IMR-90 (cell line): ENCODE data around the gene RPA3. TPM values are rescaled to one million over a fixed set of nuclear protein-coding genes. Genes with fewer than 3 reads are reported as not detected.

Experiments
- ATAC-seq: fragments of 200-7000 bp; cut with Tn5 transposase; 2 replicates; pipeline ENCODE4 v1.9.1; 2020; ENCODE audit warnings: low read depth, mild to moderate bottlenecking, moderate library complexity
- BruUV-seq: library from RNA; stranded (reverse); fragments of 400-500 nt; replicated peaks from 2 replicates; lab custom pipeline; 2021; lab: Mats Ljungman, UMichigan
- CTCF ChIA-PET: fragments of 300-600 bp; formaldehyde crosslinking; extraction: SDS; loops from one replicate; lab custom pipeline; 2021; ENCODE audit warnings: antibody characterized with exemption; lab: Yijun Ruan, JAX
- POLR2A ChIA-PET: fragments of 300-600 bp; sonication (Branson Sonifier 250); formaldehyde crosslinking; loops from one replicate; lab custom pipeline; 2022; ENCODE audit warnings: antibody characterized with exemption; ENCODE audit not compliant: unreplicated experiment; lab: Charles Lee
- DNase-seq: peaks from one replicate; pipeline ENCODE4 v3.0.0; 2013
- H2AFZ ChIP-seq: replicated peaks from 2 replicates; pipeline ENCODE3; 2013; ENCODE audit warnings: low read length, mild to moderate bottlenecking; ENCODE audit not compliant: poor library complexity
- H2AK5ac ChIP-seq: 2 replicates; pipeline ENCODE4 v1.6.1; 2013; ENCODE audit warnings: low read depth, low read length, inconsistent platforms
- H2AK9ac ChIP-seq: replicated peaks from 2 replicates; pipeline ENCODE3; 2013; ENCODE audit warnings: mild to moderate bottlenecking, low read depth, low read length, moderate library complexity; ENCODE audit not compliant: poor library complexity
- H2BK120ac ChIP-seq: 2 replicates; pipeline ENCODE4 v1.6.1; 2013; ENCODE audit warnings: low read depth, low read length, inconsistent platforms
- H2BK15ac ChIP-seq: 3 replicates; pipeline ENCODE4 v1.6.1; 2013; ENCODE audit warnings: low read depth, low read length, inconsistent platforms
- H2BK20ac ChIP-seq: 2 replicates; pipeline ENCODE4 v1.6.1; 2013; ENCODE audit warnings: low read depth, mild to moderate bottlenecking, inconsistent platforms, low read length, moderate library complexity
- H2BK5ac ChIP-seq: 2 replicates; pipeline ENCODE4 v1.6.1; 2013; ENCODE audit warnings: mild to moderate bottlenecking, low read depth, low read length, inconsistent platforms; ENCODE audit not compliant: poor library complexity, severe bottlenecking
- H3K14ac ChIP-seq: replicated peaks from 2 replicates; pipeline ENCODE4 v1.6.1; 2013; ENCODE audit warnings: low read depth, low read length, inconsistent platforms
- H3K18ac ChIP-seq: 2 replicates; pipeline ENCODE4 v1.6.1; 2013; ENCODE audit warnings: low read depth, low read length, control low read depth
- H3K23ac ChIP-seq: 2 replicates; pipeline ENCODE4 v1.6.1; 2013; ENCODE audit warnings: low read depth, low read length, inconsistent platforms
- H3K27ac ChIP-seq: 2 replicates; pipeline ENCODE4 v1.5.1; 2013; ENCODE audit warnings: mild to moderate bottlenecking, control low read depth, low read length; ENCODE audit not compliant: insufficient read depth
- H3K27me3 ChIP-seq: 2 replicates; pipeline ENCODE4 v1.6.1; 2013; ENCODE audit warnings: low read length; ENCODE audit not compliant: control insufficient read depth, insufficient read depth
- H3K36me3 ChIP-seq: 2 replicates; pipeline ENCODE4 v1.6.1; 2013; ENCODE audit warnings: low read length, mixed read lengths; ENCODE audit not compliant: control insufficient read depth, insufficient read depth
- H3K4ac ChIP-seq: 2 replicates; pipeline ENCODE4 v1.6.1; 2013; ENCODE audit warnings: low read depth, low read length, inconsistent platforms
- H3K4me1 ChIP-seq: 2 replicates; pipeline ENCODE4 v1.6.1; 2013; ENCODE audit warnings: low read length, mixed read lengths; ENCODE audit not compliant: control insufficient read depth, insufficient read depth
- H3K4me2 ChIP-seq: 2 replicates; pipeline ENCODE4 v1.6.1; 2013; ENCODE audit warnings: low read depth, mild to moderate bottlenecking, control low read depth, low read length, moderate library complexity
- H3K4me3 ChIP-seq: 2 replicates; pipeline ENCODE4 v1.5.1; 2013; ENCODE audit warnings: low read depth, mild to moderate bottlenecking, control low read depth, low read length, moderate library complexity; ENCODE audit not compliant: insufficient read depth
- H3K56ac ChIP-seq: 2 replicates; pipeline ENCODE4 v1.6.1; 2013; ENCODE audit warnings: low read length, inconsistent platforms; ENCODE audit not compliant: insufficient read depth; ENCODE audit errors: extremely low read depth
- H3K79me1 ChIP-seq, 2 experiments: 2 replicates each; pipeline ENCODE4 v1.6.1; 2013; ENCODE audit warnings: low read length in 2 of 2, inconsistent platforms in 1 of 2, low read depth in 1 of 2
- H3K9ac ChIP-seq: 2 replicates; pipeline ENCODE4 v1.6.1; 2013; ENCODE audit warnings: low read depth, low read length, control low read depth
- H3K9me1 ChIP-seq: 2 replicates; pipeline ENCODE4 v1.6.1; 2013; ENCODE audit warnings: low read length, inconsistent platforms; ENCODE audit not compliant: insufficient read depth
- H3K9me3 ChIP-seq: 2 replicates; pipeline ENCODE4 v1.6.1; 2013; ENCODE audit warnings: low read length; ENCODE audit not compliant: control insufficient read depth, insufficient read depth
- H4K20me1 ChIP-seq: 2 replicates; pipeline ENCODE4 v1.6.1; 2013; ENCODE audit warnings: low read length, inconsistent platforms; ENCODE audit not compliant: insufficient read depth
- H4K5ac ChIP-seq: 2 replicates; pipeline ENCODE4 v1.6.1; 2013; ENCODE audit warnings: mild to moderate bottlenecking, low read depth, low read length, control low read depth
- H4K8ac ChIP-seq, 2 experiments: 2 replicates each; pipeline ENCODE4 v1.6.1; 2013; ENCODE audit warnings: low read depth in 2 of 2, low read length in 2 of 2, control low read depth in 1 of 2, inconsistent platforms in 1 of 2
- H4K91ac ChIP-seq: 2 replicates; pipeline ENCODE4 v1.6.1; 2013; ENCODE audit warnings: low read depth, low read length, inconsistent platforms; ENCODE audit not compliant: insufficient read depth
- BHLHE40 ChIP-seq: fragments of 150-350 bp; IDR thresholded peaks from 2 replicates; pipeline ENCODE4 v1.6.1; 2016; ENCODE audit warnings: mild to moderate bottlenecking, low read depth, low read length
- CHD1 ChIP-seq: IDR thresholded peaks from 2 replicates; pipeline ENCODE4 v1.6.1; 2012; ENCODE audit warnings: low read depth, low read length, improper control_type of control experiment
- MAFK ChIP-seq: IDR thresholded peaks from 2 replicates; pipeline ENCODE4 v1.6.1; 2012; ENCODE audit warnings: low read depth, low read length, improper control_type of control experiment
- POLR2A ChIP-seq: IDR thresholded peaks from 2 replicates; pipeline ENCODE4 v1.6.1; 2012; ENCODE audit warnings: mild to moderate bottlenecking, low read depth, low read length
- RAD21 ChIP-seq: IDR thresholded peaks from 2 replicates; pipeline ENCODE4 v1.6.1; 2012; ENCODE audit warnings: low read length, improper control_type of control experiment
- RCOR1 ChIP-seq: IDR thresholded peaks from 2 replicates; pipeline ENCODE4 v1.6.1; 2012; ENCODE audit warnings: mild to moderate bottlenecking, low read length, improper control_type of control experiment; ENCODE audit not compliant: insufficient replicate concordance
- WGBS, 2 experiments: methylation state at CpG; one replicate each; pipeline versions ENCODE4 v1.1.5 to v1.1.7; 2013; ENCODE audit warnings: missing lambda C conversion rate in 2 of 2; ENCODE audit not compliant: insufficient read length in 1 of 2; ENCODE audit errors: extremely low coverage in 2 of 2; 5-methylcytosine and 5-hydroxymethylcytosine counted together
- dilution Hi-C: fragments of 300-500 bp; cut with HindIII; formaldehyde crosslinking; loops from one replicate; pipeline ENCODE4 v1.14.3; 2018; ENCODE audit warnings: low sequenced_read_pairs; ENCODE audit not compliant: unreplicated experiment
- in situ Hi-C: fragments of 300-500 bp; cut with MboI; formaldehyde crosslinking; loops from 3 replicates; pipeline ENCODE4 v1.14.3; 2019; ENCODE audit warnings: low sequenced_read_pairs, inconsistent platforms, mixed read lengths
- intact Hi-C: fragments of 100-400 bp; cut with micrococcal nuclease; formaldehyde crosslinking; loops from 2 replicates; pipeline ENCODE4 v1.10.0; 2022
- polyA plus RNA-seq, 3 experiments: library from polyadenylated mRNA; depleted of rRNA; stranded (reverse); fragments of >200 nt; gene quantifications; 2 replicates each; pipeline ENCODE4 v1.2.3, GENCODE V29; 2012; ENCODE audit warnings: low replicate concordance in 1 of 3
- total RNA-seq: library from RNA; depleted of rRNA; stranded (reverse); fragments of >200 nt; gene quantifications from 2 replicates; pipeline ENCODE4 v1.2.3, GENCODE V29; 2012
- TF ChIP-seq, protein P1 (sequence below): fragments of 150-350 bp; IDR thresholded peaks from 2 replicates; pipeline ENCODE4 v1.6.1; 2017; ENCODE audit warnings: mild to moderate bottlenecking, antibody characterized with exemption, low read length, low read depth
- TF ChIP-seq, protein P2 (sequence below): fragments of 150-350 bp; IDR thresholded peaks from 2 replicates; pipeline ENCODE4 v1.6.1; 2016; ENCODE audit warnings: low read depth, mild to moderate bottlenecking, low read length, moderate library complexity, borderline replicate concordance

The RPA3 gene
- total and polyA plus RNA-seq, 2 of the 4 experiments (the other 2 are of a cell fraction), result 12.7 to 21.1 TPM

DNA sequence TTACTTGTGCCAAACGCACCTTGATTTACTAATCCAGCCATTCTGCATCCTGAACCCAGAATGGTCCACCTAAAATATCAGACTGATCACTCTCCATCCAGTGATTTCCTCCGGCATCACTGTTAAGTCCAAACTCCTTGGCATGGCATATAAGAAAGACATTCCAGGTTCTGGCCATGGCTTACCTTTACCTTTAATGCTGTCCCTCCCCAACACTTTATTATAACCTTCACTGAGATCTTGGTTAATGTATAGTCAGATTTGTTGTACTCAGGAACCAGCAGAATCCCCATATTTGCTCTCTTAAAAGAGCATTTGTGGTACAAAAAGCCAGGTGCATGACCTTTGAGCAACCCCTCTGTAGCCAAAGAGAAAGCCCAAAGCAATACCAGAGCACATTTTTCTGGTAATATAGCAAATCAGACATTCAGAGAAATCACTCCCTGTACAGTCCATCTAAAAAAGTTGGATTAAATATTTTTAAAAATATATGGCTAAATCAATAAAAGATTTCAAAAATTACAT lies 67.7 kb downstream of the RPA3 start:
- H2BK15ac ChIP-seq, result no peak overlapping the region
- no peaks in the 10 kb centered on the region for H3K9me1 ChIP-seq
- no peak for TF ChIP-seq POLR2A
- TF ChIP-seq CHD1, result no peak
- TF ChIP-seq, protein P1, sequence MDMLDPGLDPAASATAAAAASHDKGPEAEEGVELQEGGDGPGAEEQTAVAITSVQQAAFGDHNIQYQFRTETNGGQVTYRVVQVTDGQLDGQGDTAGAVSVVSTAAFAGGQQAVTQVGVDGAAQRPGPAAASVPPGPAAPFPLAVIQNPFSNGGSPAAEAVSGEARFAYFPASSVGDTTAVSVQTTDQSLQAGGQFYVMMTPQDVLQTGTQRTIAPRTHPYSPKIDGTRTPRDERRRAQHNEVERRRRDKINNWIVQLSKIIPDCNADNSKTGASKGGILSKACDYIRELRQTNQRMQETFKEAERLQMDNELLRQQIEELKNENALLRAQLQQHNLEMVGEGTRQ, result no peak
- no peak for TF ChIP-seq RAD21
- no peak for TF ChIP-seq RCOR1
- TF ChIP-seq MAFK, result no peak
- TF ChIP-seq BHLHE40, result no peak
- TF ChIP-seq, protein P2, sequence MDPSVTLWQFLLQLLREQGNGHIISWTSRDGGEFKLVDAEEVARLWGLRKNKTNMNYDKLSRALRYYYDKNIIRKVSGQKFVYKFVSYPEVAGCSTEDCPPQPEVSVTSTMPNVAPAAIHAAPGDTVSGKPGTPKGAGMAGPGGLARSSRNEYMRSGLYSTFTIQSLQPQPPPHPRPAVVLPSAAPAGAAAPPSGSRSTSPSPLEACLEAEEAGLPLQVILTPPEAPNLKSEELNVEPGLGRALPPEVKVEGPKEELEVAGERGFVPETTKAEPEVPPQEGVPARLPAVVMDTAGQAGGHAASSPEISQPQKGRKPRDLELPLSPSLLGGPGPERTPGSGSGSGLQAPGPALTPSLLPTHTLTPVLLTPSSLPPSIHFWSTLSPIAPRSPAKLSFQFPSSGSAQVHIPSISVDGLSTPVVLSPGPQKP, result no peak
- no peak overlapping the region for H2AK5ac ChIP-seq
- POLR2A ChIA-PET, result no interaction called here
- no peak overlapping the region for H3K18ac ChIP-seq
- no peak overlapping the region for H3K14ac ChIP-seq
- H3K36me3 ChIP-seq, result no peaks in the 10 kb centered on the region
- H3K4ac ChIP-seq, result no peak overlapping the region
- no peak overlapping the region for H2AK9ac ChIP-seq
- H3K27ac ChIP-seq, result no peak overlapping the region
- no peak overlapping the region for H2BK20ac ChIP-seq
- ATAC-seq (no peak), DNase-seq (no peak)
- no peaks in the 10 kb centered on the region for H4K20me1 ChIP-seq
- no peak overlapping the region for H2BK5ac ChIP-seq
- H2BK120ac ChIP-seq, result no peak overlapping the region
- intact Hi-C loops, result no loop called here
- H3K56ac ChIP-seq, result no peak overlapping the region
- no peak overlapping the region for H3K23ac ChIP-seq
- H3K4me2 ChIP-seq, result no peak overlapping the region
- in situ Hi-C loops, result loop anchor here (25.0 kb wide), 1 partner anchor 562 kb away; no protein-coding TSS in a partner anchor
- no peaks in the 10 kb centered on the region for H3K4me1 ChIP-seq
- no peaks in the 10 kb centered on the region for H3K27me3 ChIP-seq
- no peak overlapping the region for H3K9ac ChIP-seq
- H2AFZ ChIP-seq, result no peak overlapping the region
- BruUV-seq, result no TSS peak
- H4K8ac ChIP-seq, result no peak overlapping the region
- dilution Hi-C loops, result no loop called here
- no peak overlapping the region for H4K5ac ChIP-seq
- no CpG with 5 or more reads among the region's 2 CpGs for WGBS, 2 experiments
- no peak overlapping the region for H4K91ac ChIP-seq
- H3K4me3 ChIP-seq, result no peak overlapping the region
- CTCF ChIA-PET, result no interaction called here
- no peaks in the 10 kb centered on the region for H3K9me3 ChIP-seq
- peaks cover 2 to 3% of the 10 kb centered on the region in 2 experiments; a peak in 2 of 4 replicates for H3K79me1 ChIP-seq
